RWPE2 (cell line): Measurements from ENCODE around the gene ZXDA.
"Not testable (repeated sequence)": the region's sequence is repeated elsewhere in the genome, so short reads cannot be mapped to it uniquely, and the experiment has no call there.

Experiments
- ATAC-seq: fragments of 200-7000 bp; cut with Tn5 transposase; 3 replicates; pipeline ENCODE4 v1.9.1; 2021; ENCODE audit warnings: low read depth
- DNase-seq: peaks from one replicate; pipeline ENCODE4 v3.0.0-alpha.2; 2020; ENCODE audit warnings: low spot score
- H3K27ac ChIP-seq: fragments of 450-650 bp; 2 replicates; pipeline ENCODE4 v1.5.1; 2017; ENCODE audit warnings: mild to moderate bottlenecking; ENCODE audit not compliant: poor library complexity, severe bottlenecking
- H3K27me3 ChIP-seq: fragments of 250-450 bp; sonication (Bioruptor Pico); 2 replicates; pipeline ENCODE4 v1.5.1; 2021; ENCODE audit warnings: mild to moderate bottlenecking, moderate library complexity; ENCODE audit not compliant: insufficient read depth, poor library complexity, severe bottlenecking
- H3K36me3 ChIP-seq: fragments of 250-450 bp; sonication (Bioruptor Pico); 2 replicates; pipeline ENCODE4 v1.5.1; 2020; ENCODE audit warnings: low read depth, mild to moderate bottlenecking, moderate library complexity
- H3K4me1 ChIP-seq: fragments of 250-450 bp; sonication (Bioruptor Pico); 2 replicates; pipeline ENCODE4 v1.5.1; 2021; ENCODE audit warnings: mild to moderate bottlenecking, moderate library complexity; ENCODE audit not compliant: insufficient read depth, poor library complexity, severe bottlenecking
- H3K4me3 ChIP-seq: fragments of 250-450 bp; sonication (Bioruptor Pico); 2 replicates; pipeline ENCODE4 v1.5.1; 2021; ENCODE audit warnings: mild to moderate bottlenecking, moderate library complexity; ENCODE audit not compliant: severe bottlenecking
- H3K9me3 ChIP-seq: fragments of 250-450 bp; sonication (Bioruptor Pico); 2 replicates; pipeline ENCODE4 v1.5.1; 2021; ENCODE audit warnings: mild to moderate bottlenecking, moderate library complexity; ENCODE audit not compliant: severe bottlenecking
- CTCF ChIP-seq: fragments of 450-650 bp; IDR thresholded peaks from one replicate; pipeline ENCODE4 v1.5.1; 2017; ENCODE audit warnings: mild to moderate bottlenecking, moderate library complexity; ENCODE audit not compliant: poor library complexity, severe bottlenecking

Gene ZXDA

GRCh38 chrX:57910287-57910912, at the start of gene ZXDA:
TSS of gene ZXDA (minus strand) at chrX:57910458. CDS start at chrX:57910420, 38 bp downstream.
- peak; percentile 59 for ATAC-seq
- not testable (repeated sequence) for DNase-seq, H3K36me3 ChIP-seq, H3K4me1 ChIP-seq, H3K9me3 ChIP-seq, H3K27me3 ChIP-seq
- Histone ChIP-seq H3K27ac (peak within 1 kb of the TSS; percentile 39), H3K4me3 (peak within 1 kb of the TSS; percentile 36)

GRCh38 chrX:57952320-57952678, 42.0 kb upstream of the ZXDA start:
- H3K4me1 ChIP-seq: no peaks in the 10 kb centered on the region
- no peak for ATAC-seq
- H3K36me3 ChIP-seq: no peaks in the 10 kb centered on the region
- no peak for DNase-seq
- no peaks in the 10 kb centered on the region for H3K27me3 ChIP-seq
- no peak overlapping the region for H3K27ac ChIP-seq
- H3K4me3 ChIP-seq: no peak overlapping the region
- no peaks in the 10 kb centered on the region for H3K9me3 ChIP-seq
- TF ChIP-seq CTCF: no peak

GRCh38 chrX:57951666-57952319, 41.5 kb upstream of the ZXDA start:
- no peak for ATAC-seq
- H3K36me3 ChIP-seq: no peaks in the 10 kb centered on the region
- no peak for TF ChIP-seq CTCF
- H3K27ac ChIP-seq: no peak overlapping the region
- no peaks in the 10 kb centered on the region for H3K27me3 ChIP-seq
- DNase-seq: no peak
- H3K4me3 ChIP-seq: no peak overlapping the region
- H3K4me1 ChIP-seq: no peaks in the 10 kb centered on the region
- H3K9me3 ChIP-seq: no peaks in the 10 kb centered on the region

GRCh38 chrX:57933321-57933720, 23.1 kb upstream of the ZXDA start:
- Histone ChIP-seq H3K4me3 (no peak overlapping the region), H3K36me3 (no peaks in the 10 kb centered on the region), H3K9me3 (no peaks in the 10 kb centered on the region), H3K27me3 (no peaks in the 10 kb centered on the region), H3K27ac (no peak overlapping the region), H3K4me1 (no peaks in the 10 kb centered on the region)
- TF ChIP-seq CTCF: no peak
- ATAC-seq (no peak), DNase-seq (no peak)

GRCh38 chrX:57932266-57932665, 22.0 kb upstream of the ZXDA start:
- Histone ChIP-seq H3K4me3 (no peak overlapping the region), H3K27me3 (no peaks in the 10 kb centered on the region), H3K36me3 (no peaks in the 10 kb centered on the region), H3K27ac (no peak overlapping the region), H3K4me1 (no peaks in the 10 kb centered on the region), H3K9me3 (no peaks in the 10 kb centered on the region)
- DNase-seq (no peak), ATAC-seq (no peak)
- TF ChIP-seq CTCF: no peak
